ENCODE results near the gene GOLGA2. TPM values are rescaled to one million over a fixed set of nuclear protein-coding genes. Genes with fewer than 3 reads are reported as not detected.
A peak's percentile ranks its signal among the peaks of the same experiment; 100 is the strongest.

The GOLGA2 gene
- total RNA-seq, 1 donor from 2014 or later: 86.9 TPM

DNA sequence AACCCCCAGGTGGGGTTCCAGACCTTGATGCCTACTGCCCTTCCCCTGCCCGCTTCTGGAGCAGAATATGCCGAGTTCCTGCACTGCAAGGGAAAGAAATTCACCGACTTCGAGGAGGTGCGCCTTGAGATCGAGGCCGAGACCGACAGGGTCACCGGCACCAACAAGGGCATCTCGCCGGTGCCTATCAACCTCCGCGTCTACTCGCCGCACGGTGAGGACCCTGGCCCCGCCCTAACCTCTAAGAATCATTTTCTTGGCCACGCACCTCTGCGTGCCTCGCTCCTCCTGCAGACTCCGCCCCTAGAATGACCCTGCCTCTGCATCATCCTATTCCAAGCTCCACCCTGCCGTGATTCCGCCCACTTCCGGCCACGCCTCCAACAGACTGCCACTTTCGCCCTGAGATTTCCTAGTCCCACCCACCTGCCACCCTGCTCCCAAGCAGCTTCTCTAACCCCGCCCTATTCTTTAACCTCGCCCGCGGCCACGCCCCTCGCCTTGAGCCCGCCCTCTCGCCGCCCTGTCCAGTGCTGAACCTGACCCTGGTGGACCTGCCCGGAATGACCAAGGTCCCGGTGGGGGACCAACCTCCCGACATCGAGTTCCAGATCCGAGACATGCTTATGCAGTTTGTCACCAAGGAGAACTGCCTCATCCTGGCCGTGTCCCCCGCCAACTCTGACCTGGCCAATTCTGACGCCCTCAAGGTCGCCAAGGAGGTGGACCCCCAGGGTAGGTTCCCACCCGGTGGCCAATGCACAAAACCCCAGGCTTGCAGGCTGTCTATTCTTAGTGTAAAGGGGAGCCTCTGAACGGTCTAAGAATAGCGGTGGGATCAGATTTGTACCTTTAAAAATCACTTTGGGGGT is 57.1 kb downstream of the GOLGA2 start:
- intact Hi-C loops (cut with micrococcal nuclease): no loop called here
- peaks cover 28% of the 10 kb centered on the region for H3K4me1 ChIP-seq
- peak; percentile 92 for DNase-seq
- no peaks in the 10 kb centered on the region for H3K27me3 ChIP-seq (ENCODE audit: low read depth)
- peak overlapping the region; percentile 52 for H3K27ac ChIP-seq (replicated peaks)
- H3K36me3 ChIP-seq: no peaks in the 10 kb centered on the region
- H3K9me3 ChIP-seq (replicated peaks): no peaks in the 10 kb centered on the region
- TF ChIP-seq, protein P1, sequence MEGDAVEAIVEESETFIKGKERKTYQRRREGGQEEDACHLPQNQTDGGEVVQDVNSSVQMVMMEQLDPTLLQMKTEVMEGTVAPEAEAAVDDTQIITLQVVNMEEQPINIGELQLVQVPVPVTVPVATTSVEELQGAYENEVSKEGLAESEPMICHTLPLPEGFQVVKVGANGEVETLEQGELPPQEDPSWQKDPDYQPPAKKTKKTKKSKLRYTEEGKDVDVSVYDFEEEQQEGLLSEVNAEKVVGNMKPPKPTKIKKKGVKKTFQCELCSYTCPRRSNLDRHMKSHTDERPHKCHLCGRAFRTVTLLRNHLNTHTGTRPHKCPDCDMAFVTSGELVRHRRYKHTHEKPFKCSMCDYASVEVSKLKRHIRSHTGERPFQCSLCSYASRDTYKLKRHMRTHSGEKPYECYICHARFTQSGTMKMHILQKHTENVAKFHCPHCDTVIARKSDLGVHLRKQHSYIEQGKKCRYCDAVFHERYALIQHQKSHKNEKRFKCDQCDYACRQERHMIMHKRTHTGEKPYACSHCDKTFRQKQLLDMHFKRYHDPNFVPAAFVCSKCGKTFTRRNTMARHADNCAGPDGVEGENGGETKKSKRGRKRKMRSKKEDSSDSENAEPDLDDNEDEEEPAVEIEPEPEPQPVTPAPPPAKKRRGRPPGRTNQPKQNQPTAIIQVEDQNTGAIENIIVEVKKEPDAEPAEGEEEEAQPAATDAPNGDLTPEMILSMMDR (IDR thresholded peaks at IDR 0.05; ENCODE audit: borderline replicate concordance): no peak
- H3K4me3 ChIP-seq: peak overlapping the region; percentile 62

DNA sequence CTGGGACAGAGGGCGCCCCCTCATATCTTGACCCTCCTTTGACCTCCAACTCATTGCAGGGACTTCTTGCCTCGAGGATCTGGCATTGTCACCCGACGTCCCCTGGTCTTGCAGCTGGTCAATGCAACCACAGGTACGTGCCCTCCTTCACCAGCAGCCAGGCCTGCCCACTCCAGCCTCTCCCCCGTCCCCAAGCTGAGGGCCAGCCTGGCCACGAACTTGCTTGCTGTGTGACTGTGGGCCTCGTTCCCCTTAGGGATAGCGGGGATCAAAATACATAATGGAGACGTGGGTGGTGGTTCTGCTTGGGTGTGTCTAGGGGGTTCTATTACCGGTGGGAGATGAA is 57.7 kb downstream of the GOLGA2 start:
- Histone ChIP-seq H3K9me3 (replicated peaks) (no peaks in the 10 kb centered on the region), H3K4me3 (peak overlapping the region; percentile 62), H3K36me3 (no peaks in the 10 kb centered on the region), H3K4me1 (peaks cover 28% of the 10 kb centered on the region), H3K27ac (replicated peaks) (peak overlapping the region; percentile 52), H3K27me3 (ENCODE audit: low read depth) (no peaks in the 10 kb centered on the region)
- DNase-seq: no peak
- intact Hi-C loops (cut with micrococcal nuclease): no loop called here
- TF ChIP-seq, protein P1 (IDR thresholded peaks at IDR 0.05; ENCODE audit: borderline replicate concordance): no peak

DNA sequence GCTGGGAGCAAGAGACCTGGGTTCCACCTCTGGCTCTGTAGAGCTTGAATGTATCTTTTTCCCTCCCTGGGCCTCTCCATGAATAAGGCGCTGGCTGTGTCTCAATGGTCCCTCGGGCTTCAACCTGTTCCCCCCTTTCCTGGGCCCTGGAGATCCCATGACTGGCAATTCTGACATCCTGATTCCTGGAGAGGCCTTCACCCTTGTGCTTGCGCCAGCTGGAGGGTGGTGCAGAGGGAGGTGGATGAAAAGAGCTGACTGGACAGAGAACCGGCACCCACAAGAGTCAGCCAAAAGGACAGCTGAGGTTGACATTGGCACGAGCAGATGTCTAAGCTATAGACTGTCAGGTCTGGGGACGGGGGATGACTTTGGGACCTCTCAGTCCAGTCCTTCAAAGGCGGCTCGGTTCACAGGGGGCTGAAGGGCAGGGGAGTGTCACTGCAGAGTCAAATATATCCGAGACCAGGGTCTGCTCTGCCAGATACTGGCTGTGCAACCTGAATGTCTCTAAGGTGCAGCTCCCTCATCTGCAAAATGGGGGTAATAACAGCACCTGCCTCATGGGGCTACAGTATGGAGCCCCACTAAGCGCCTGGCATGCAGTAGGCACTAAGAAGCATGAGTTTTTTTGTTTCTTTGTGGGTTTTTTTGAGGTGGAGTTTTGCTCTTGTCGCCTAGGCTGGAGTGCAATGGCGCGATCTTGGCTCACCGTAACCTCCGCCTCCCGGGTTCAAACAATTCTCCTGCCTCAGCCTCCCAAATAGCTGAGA is 58.8 kb downstream of the GOLGA2 start:
- Histone ChIP-seq H3K4me3 (no peak overlapping the region), H3K36me3 (no peaks in the 10 kb centered on the region), H3K9me3 (replicated peaks) (no peaks in the 10 kb centered on the region), H3K27ac (replicated peaks) (peak overlapping the region; percentile 52), H3K4me1 (peaks cover 28% of the 10 kb centered on the region), H3K27me3 (ENCODE audit: low read depth) (peaks cover 1% of the 10 kb centered on the region)
- TF ChIP-seq, protein P1 (IDR thresholded peaks at IDR 0.05; ENCODE audit: borderline replicate concordance): no peak
- intact Hi-C loops (cut with micrococcal nuclease): no loop called here
- no peak for DNase-seq

DNA sequence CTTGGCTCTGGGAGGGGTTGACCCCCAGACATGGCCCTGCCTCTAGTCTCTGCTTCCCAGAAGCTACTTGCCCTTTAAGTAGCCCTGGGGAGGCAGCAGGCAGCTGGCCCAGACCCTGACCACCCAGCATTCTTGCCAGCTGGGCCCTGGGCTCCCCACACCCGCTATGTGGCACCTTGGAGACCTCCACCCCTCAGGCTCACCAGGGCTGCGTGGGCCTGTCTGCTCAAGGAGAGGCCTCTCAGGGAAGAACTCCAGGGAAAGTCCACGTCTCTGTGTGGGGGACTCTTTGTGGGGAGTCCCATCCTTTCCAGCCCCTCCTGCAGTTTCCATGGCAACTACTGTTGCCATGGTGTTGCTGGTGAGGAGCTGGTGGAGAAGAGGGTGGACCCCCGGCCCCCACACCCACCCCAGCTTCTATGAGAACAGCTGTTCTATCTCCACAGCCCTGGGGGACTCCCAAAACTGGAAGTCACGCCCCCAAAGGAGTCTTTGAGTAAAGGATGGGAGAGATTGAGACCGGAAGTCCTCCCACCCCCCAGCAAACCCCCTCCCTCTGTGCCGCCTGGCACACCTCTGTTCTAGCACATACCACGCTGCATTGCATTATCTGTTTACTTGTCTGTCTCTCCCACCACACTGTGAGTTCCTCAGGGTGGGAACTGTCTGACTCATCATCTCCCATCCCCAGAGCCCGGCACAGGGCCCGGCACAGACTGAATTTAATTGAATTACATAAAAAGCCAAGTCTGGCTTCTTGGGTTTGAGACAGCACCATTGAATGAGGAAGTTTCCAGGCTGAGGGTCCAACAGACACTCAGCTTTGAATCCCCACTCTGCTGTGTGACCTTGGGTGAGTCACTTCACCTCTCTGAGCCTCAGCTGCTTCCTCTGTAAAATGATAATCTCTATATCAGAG is 60.1 kb downstream of the GOLGA2 start:
- peak overlapping the region; percentile 52 for H3K27ac ChIP-seq (replicated peaks)
- no peaks in the 10 kb centered on the region for H3K9me3 ChIP-seq (replicated peaks)
- peak; percentile 51 for DNase-seq
- TF ChIP-seq, protein P1 (IDR thresholded peaks at IDR 0.05; ENCODE audit: borderline replicate concordance): no peak
- H3K4me1 ChIP-seq: peaks cover 28% of the 10 kb centered on the region
- no peak overlapping the region for H3K4me3 ChIP-seq
- intact Hi-C loops (cut with micrococcal nuclease): no loop called here
- H3K36me3 ChIP-seq: no peaks in the 10 kb centered on the region
- peaks cover 7% of the 10 kb centered on the region for H3K27me3 ChIP-seq (ENCODE audit: low read depth)
